Glutamatergic neuron (in vitro differentiated cells): Measurements from ENCODE around the gene CTU2. TPM values are rescaled to one million over a fixed set of nuclear protein-coding genes. Genes with fewer than 3 reads are reported as not detected.
A peak's percentile ranks its signal among the peaks of the same experiment; 100 is the strongest.

ENCODE experiments used
- DNase-seq: peaks from one replicate; pipeline ENCODE4 v3.0.0; 2022
- H3K27ac Mint-ChIP-seq: one replicate; pipeline ENCODE4 v1.8.0; 2020; ENCODE audit warnings: mild to moderate bottlenecking, mixed read lengths, inconsistent platforms; ENCODE audit not compliant: unreplicated experiment
- H3K27me3 Mint-ChIP-seq: one replicate; pipeline ENCODE4 v1.8.0; 2020; ENCODE audit warnings: mild to moderate bottlenecking, moderate library complexity, mixed read lengths, inconsistent platforms; ENCODE audit not compliant: unreplicated experiment
- H3K36me3 Mint-ChIP-seq: one replicate; pipeline ENCODE4 v1.8.0; 2020; ENCODE audit warnings: mild to moderate bottlenecking, mixed read lengths, inconsistent platforms; ENCODE audit not compliant: unreplicated experiment
- H3K4me1 Mint-ChIP-seq: one replicate; pipeline ENCODE4 v1.8.0; 2020; ENCODE audit warnings: mild to moderate bottlenecking, low read depth, mixed read lengths, inconsistent platforms; ENCODE audit not compliant: unreplicated experiment
- H3K4me3 Mint-ChIP-seq: one replicate; pipeline ENCODE4 v1.8.0; 2020; ENCODE audit warnings: mild to moderate bottlenecking, mixed read lengths, inconsistent platforms; ENCODE audit not compliant: unreplicated experiment
- H3K9me3 Mint-ChIP-seq: one replicate; pipeline ENCODE4 v1.8.0; 2020; ENCODE audit warnings: mild to moderate bottlenecking, moderate library complexity, mixed read lengths, inconsistent platforms; ENCODE audit not compliant: unreplicated experiment
- total RNA-seq: library from RNA; stranded (reverse); fragmentation: NEBNext Ultra II Directional; extraction: Animal tissue kit (Norgen Biotek cat#: 25700); gene quantifications from one replicate; pipeline ENCODE4 v1.2.1, GENCODE V29; 2021; ENCODE audit not compliant: unreplicated experiment
- TF ChIP-seq, protein P1 (sequence below): fragments of 200-600 bp; sonication (generic); IDR thresholded peaks from one replicate; pipeline ENCODE4 v1.5.0; 2021; ENCODE audit not compliant: partially characterized antibody, unreplicated experiment

The CTU2 gene
- total RNA-seq, 1 donor from 2014 or later: 32.4 TPM

DNA sequence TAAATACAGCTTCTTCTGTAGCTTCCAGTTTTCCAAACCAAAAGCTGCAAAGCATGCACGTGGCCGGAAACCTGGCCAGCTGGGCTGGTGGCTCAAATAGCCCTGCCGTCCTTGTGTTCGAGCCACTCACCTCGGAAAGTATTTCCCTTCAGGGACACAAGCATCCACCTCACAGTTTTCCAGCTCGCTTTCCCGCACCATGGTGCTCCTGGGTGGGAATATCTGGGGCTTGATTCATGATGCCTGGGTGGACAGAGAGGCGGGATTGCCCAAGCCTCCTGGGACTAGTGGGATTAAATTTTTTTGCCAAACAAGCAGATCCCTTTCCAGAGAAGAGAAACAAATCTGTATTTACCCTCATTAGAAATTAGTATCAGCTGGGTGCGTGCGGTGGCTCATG, 36.3 kb upstream of the CTU2 start:
- no peak overlapping the region for H3K27ac Mint-ChIP-seq
- TF ChIP-seq, protein P1, sequence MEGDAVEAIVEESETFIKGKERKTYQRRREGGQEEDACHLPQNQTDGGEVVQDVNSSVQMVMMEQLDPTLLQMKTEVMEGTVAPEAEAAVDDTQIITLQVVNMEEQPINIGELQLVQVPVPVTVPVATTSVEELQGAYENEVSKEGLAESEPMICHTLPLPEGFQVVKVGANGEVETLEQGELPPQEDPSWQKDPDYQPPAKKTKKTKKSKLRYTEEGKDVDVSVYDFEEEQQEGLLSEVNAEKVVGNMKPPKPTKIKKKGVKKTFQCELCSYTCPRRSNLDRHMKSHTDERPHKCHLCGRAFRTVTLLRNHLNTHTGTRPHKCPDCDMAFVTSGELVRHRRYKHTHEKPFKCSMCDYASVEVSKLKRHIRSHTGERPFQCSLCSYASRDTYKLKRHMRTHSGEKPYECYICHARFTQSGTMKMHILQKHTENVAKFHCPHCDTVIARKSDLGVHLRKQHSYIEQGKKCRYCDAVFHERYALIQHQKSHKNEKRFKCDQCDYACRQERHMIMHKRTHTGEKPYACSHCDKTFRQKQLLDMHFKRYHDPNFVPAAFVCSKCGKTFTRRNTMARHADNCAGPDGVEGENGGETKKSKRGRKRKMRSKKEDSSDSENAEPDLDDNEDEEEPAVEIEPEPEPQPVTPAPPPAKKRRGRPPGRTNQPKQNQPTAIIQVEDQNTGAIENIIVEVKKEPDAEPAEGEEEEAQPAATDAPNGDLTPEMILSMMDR: no peak
- DNase-seq: no peak
- peaks cover 2% of the 10 kb centered on the region for H3K4me1 Mint-ChIP-seq
- peaks cover 3% of the 10 kb centered on the region for H3K27me3 Mint-ChIP-seq
- H3K36me3 Mint-ChIP-seq: no peaks in the 10 kb centered on the region
- no peak overlapping the region for H3K4me3 Mint-ChIP-seq
- peaks cover 5% of the 10 kb centered on the region for H3K9me3 Mint-ChIP-seq

DNA sequence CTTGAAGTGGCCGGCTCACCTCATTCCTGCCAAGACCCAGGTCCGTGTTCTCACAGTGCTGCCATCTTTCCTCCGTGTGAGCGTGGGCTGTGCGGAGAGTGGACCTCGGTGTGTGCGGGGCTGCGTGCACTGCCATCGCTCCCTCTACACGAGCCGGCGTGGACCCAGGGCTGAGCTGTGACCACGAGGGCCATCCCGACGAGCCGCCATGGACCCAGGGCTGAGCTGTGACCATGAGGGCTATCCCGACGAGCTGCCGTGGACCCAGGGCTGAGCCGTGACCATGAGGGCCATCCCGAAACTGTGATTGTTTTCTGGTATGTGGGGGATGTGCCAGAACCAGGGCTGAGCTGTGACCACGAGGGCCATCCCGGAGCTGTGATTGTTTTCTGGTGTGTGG, 34.5 kb upstream of the CTU2 start:
- Mint-ChIP-seq H3K36me3 (no peaks in the 10 kb centered on the region), H3K4me1 (peaks cover 2% of the 10 kb centered on the region), H3K27ac (no peak overlapping the region), H3K9me3 (peaks cover 6% of the 10 kb centered on the region), H3K27me3 (peaks cover 3% of the 10 kb centered on the region), H3K4me3 (no peak overlapping the region)
- TF ChIP-seq, protein P1: no peak
- DNase-seq: no peak

DNA sequence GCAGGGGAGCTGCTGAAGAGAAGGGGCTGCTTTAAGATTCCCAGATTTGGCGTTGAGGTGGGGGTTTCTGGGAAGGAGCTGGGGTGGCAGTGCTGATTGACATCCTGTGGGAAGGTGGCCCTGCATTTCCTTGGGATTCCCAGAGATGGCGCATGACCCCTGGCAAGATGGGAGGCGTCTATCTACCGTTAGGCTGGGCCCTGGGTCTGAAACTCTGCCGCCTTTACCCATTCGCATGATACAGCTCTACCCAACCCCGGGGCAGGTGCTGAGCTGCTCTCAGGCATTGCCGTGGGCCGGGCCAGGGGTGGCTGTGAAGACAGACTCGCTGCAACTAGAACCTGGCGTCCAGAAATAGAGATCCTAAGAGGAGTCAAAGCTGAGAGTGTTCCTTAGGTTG, 33.5 kb upstream of the CTU2 start:
- Mint-ChIP-seq H3K27ac (no peak overlapping the region), H3K4me1 (no peaks in the 10 kb centered on the region), H3K27me3 (no peaks in the 10 kb centered on the region), H3K9me3 (peaks cover 5% of the 10 kb centered on the region), H3K4me3 (no peak overlapping the region), H3K36me3 (no peaks in the 10 kb centered on the region)
- TF ChIP-seq, protein P1: peak; percentile 22
- peak; percentile 63 for DNase-seq

DNA sequence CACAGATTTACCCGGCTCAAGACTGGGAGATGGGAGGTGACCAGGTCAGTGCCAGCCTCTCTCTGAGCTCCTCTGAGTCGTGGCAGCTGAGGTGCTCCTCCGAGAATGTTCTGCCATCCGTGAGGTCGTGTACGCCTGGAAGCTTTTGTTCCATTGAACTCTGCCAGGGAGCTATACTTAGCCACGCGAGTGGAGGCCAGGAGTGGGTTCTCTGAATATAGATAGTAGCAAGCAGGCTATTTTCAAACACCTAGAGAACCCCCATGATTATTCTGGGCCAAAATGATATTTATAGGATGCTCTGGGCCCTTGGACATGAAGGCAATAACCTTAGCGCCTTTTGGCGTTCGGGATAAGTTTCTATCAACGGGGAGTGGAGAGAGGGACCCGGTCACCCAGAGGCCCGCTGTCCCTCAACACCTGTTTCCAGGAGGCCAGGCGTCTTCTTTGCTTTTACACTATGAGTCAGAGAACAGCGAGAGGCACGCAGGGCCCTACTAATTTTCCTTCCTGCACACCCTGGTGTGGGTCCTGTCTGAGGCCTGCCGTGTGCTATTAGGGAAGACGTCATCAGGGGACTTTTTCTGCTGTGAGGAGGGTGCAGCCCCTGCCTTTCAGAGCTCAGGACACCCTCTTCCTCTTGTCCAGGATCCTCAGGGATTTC, 32.5 kb upstream of the CTU2 start:
- Mint-ChIP-seq H3K4me1 (no peaks in the 10 kb centered on the region), H3K9me3 (peaks cover 2% of the 10 kb centered on the region), H3K36me3 (no peaks in the 10 kb centered on the region), H3K27me3 (no peaks in the 10 kb centered on the region), H3K27ac (no peak overlapping the region), H3K4me3 (no peak overlapping the region)
- DNase-seq: no peak
- TF ChIP-seq, protein P1: no peak

DNA sequence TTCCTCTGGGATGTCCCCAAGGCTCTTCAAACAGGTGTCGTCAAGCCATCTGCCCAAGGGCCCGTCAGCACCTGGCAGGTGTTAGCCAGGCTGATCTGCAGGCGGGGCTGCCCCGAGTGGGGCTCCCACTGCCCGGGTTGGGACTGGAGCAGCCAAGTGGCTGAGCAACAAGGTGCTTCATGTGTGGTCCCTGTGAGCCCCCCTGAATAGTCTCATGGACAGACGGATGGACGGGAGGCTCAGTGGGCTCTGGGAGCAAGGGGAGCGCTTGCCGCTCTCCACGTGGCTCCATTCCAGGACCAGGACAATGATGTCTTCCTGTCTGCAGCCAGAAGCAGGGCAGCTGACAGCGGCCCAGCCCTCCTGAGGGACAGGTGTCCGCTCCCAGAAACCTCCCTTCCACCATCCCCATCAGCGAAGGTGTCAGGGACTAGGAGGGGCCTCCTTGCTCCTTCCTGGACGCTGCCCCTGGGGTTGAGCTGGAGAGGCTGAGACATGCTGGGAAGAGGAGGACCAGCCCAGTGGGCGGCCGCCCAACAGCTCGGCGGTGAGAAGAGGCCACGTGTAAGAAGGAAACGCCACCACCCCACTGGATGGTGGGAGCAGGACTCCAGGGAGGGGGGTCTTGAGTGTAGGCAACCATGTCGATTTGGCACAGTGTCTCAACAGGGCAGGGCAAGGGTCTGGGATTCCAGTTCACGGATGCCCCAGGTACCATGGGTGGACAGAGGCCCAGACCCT, 29.6 kb upstream of the CTU2 start:
- TF ChIP-seq, protein P1: no peak
- Mint-ChIP-seq H3K27ac (no peak overlapping the region), H3K4me1 (no peaks in the 10 kb centered on the region), H3K9me3 (peaks cover 2% of the 10 kb centered on the region), H3K27me3 (peaks cover 3% of the 10 kb centered on the region), H3K4me3 (no peak overlapping the region), H3K36me3 (no peaks in the 10 kb centered on the region)
- DNase-seq: no peak
